Measurements from ENCODE around the gene GPR37.

- TF ChIP-seq, protein P1, sequence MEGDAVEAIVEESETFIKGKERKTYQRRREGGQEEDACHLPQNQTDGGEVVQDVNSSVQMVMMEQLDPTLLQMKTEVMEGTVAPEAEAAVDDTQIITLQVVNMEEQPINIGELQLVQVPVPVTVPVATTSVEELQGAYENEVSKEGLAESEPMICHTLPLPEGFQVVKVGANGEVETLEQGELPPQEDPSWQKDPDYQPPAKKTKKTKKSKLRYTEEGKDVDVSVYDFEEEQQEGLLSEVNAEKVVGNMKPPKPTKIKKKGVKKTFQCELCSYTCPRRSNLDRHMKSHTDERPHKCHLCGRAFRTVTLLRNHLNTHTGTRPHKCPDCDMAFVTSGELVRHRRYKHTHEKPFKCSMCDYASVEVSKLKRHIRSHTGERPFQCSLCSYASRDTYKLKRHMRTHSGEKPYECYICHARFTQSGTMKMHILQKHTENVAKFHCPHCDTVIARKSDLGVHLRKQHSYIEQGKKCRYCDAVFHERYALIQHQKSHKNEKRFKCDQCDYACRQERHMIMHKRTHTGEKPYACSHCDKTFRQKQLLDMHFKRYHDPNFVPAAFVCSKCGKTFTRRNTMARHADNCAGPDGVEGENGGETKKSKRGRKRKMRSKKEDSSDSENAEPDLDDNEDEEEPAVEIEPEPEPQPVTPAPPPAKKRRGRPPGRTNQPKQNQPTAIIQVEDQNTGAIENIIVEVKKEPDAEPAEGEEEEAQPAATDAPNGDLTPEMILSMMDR (IDR thresholded peaks at IDR 0.05) = no peak
- TF ChIP-seq POLR2A (IDR thresholded peaks at IDR 0.05) = no peak
Measured at GRCh38 chr7:124716894-124717293, 48.7 kb downstream of the GPR37 start.

Measured in right lobe of liver (tissue), 4 donors.